T-cell (primary cell): ENCODE data around the gene CCDC157. TPM values are rescaled to one million over a fixed set of nuclear protein-coding genes. Genes with fewer than 3 reads are reported as not detected.

Experiments used
- ATAC-seq, 4 experiments: fragments of 200-7000 bp in 3 of 4; fragments of 150-1000 bp in 1 of 4; cut with Tn5 transposase; replicated peaks in 1 of 4; 1 replicate in 3 of 4; 2 replicates in 1 of 4; pipeline ENCODE4 v1.10.0; 2021; ENCODE audit warnings: moderate library complexity in 3 of 4, mild to moderate bottlenecking in 2 of 4, moderate number of reproducible peaks in 1 of 4
- CTCF ChIA-PET, 2 donors: fragments of 300-600 bp; sonication (Branson Sonifier 250); formaldehyde crosslinking; loops; one replicate each; lab custom pipeline; 2022; ENCODE audit warnings: antibody characterized with exemption in 2 of 2; lab: Charles Lee
- POLR2A ChIA-PET, 2 donors: fragments of 300-600 bp; sonication (Branson Sonifier 250); formaldehyde crosslinking; loops; one replicate each; lab custom pipeline; 2022; ENCODE audit warnings: antibody characterized with exemption in 2 of 2; lab: Charles Lee
- DNase-seq, 35 experiments: peaks; one replicate each; pipeline versions ENCODE4 v3.0.0 to v3.0.0-alpha.2; 2013 to 2023
- H3K27ac ChIP-seq: one replicate; pipeline ENCODE4 v1.5.1; 2013; ENCODE audit warnings: low read length
- H3K27me3 ChIP-seq, 2 experiments: replicated peaks in 1 of 2; 1 replicate in 1 of 2; 2 replicates in 1 of 2; pipeline versions ENCODE4 v1.6.1 to v1.7.0; 2013; ENCODE audit warnings: low read length in 1 of 2, mixed read lengths in 1 of 2; ENCODE audit not compliant: control insufficient read depth in 2 of 2, insufficient read depth in 2 of 2; ENCODE audit errors: extremely low read depth in 1 of 2
- H3K36me3 ChIP-seq, 2 donors: 1 replicate in 1 of 2; 2 replicates in 1 of 2; pipeline versions ENCODE4 v1.6.1 to v1.7.0; 2013; ENCODE audit warnings: low read length in 1 of 2; ENCODE audit not compliant: control insufficient read depth in 2 of 2, insufficient read depth in 1 of 2; ENCODE audit errors: extremely low read depth in 1 of 2
- H3K4me1 ChIP-seq, 2 experiments: 1 replicate in 1 of 2; 2 replicates in 1 of 2; pipeline versions ENCODE4 v1.6.1 to v1.7.0; 2013; ENCODE audit warnings: low read length in 2 of 2, mixed read lengths in 1 of 2; ENCODE audit not compliant: insufficient read depth in 2 of 2, control insufficient read depth in 1 of 2; ENCODE audit errors: extremely low read depth in 1 of 2
- H3K4me3 ChIP-seq, 2 donors: 1 replicate in 1 of 2; 2 replicates in 1 of 2; pipeline versions ENCODE4 v1.5.1 to v1.7.0; 2013; ENCODE audit warnings: mild to moderate bottlenecking in 2 of 2, low read length in 1 of 2, moderate library complexity in 1 of 2; ENCODE audit not compliant: control insufficient read depth in 1 of 2; ENCODE audit errors: extremely low read depth in 1 of 2
- H3K9me3 ChIP-seq: 2 replicates; pipeline ENCODE4 v1.7.0; 2013
- H3K27ac Mint-ChIP-seq, 2 donors: one replicate each; pipeline ENCODE4 v1.8.0; 2020 to 2021; ENCODE audit warnings: mild to moderate bottlenecking in 2 of 2, mixed read lengths in 2 of 2
- H3K27me3 Mint-ChIP-seq, 2 donors: one replicate each; pipeline ENCODE4 v1.8.0; 2021 to 2022; ENCODE audit warnings: mixed read lengths in 2 of 2
- H3K36me3 Mint-ChIP-seq: one replicate; pipeline ENCODE4 v1.8.0; 2021; ENCODE audit warnings: mixed read lengths
- H3K4me1 Mint-ChIP-seq, 3 donors: one replicate each; pipeline ENCODE4 v1.8.0; 2020 to 2022; ENCODE audit warnings: mixed read lengths in 3 of 3, mild to moderate bottlenecking in 1 of 3
- H3K4me3 Mint-ChIP-seq, 3 donors: one replicate each; pipeline ENCODE4 v1.8.0; 2020 to 2022; ENCODE audit warnings: mild to moderate bottlenecking in 3 of 3, mixed read lengths in 3 of 3, moderate library complexity in 3 of 3
- H3K9me3 Mint-ChIP-seq, 3 donors: one replicate each; pipeline ENCODE4 v1.8.0; 2020 to 2022; ENCODE audit warnings: mixed read lengths in 3 of 3
- WGBS: methylation state at CpG from one replicate; pipeline ENCODE4 v1.1.5; 2013; ENCODE audit warnings: missing lambda C conversion rate; ENCODE audit not compliant: insufficient coverage; 5-methylcytosine and 5-hydroxymethylcytosine counted together
- total RNA-seq, 35 experiments: library from RNA in 6 of 35; stranded (reverse) in 6 of 35; fragments of 120-200 nt in 1 of 35; gene quantifications; one replicate each; pipeline versions ENCODE4 v1.2.1 to v1.2.4 and lab custom pipeline; 2013 to 2026

Gene CCDC157
- total RNA-seq, 5 donors from 2014 or later (not counting 1 experiment from before 2014, with no cell fraction given) = 4.6 to 10.9 (median 5.1) TPM

DNA sequence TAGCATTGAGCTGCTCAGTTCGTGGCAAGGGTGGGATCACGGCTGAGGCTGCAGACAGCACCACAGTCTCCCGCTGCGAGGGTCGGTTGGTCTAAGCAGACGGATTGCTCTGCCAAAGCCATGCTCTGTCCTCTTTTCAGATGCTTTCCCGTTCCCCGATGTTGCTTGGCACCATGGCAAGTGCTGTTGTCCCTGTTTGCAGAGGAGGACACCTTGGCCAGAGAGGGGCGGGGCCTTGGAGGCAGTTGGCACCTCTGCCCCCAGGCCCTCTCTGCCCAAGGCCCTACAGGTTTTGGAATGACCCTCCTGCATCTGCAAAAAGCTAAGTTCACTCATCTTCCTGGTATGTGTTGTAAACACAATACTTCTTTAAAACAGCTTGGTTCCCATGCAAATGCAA is 11.6 kb downstream of the CCDC157 start:
- DNase-seq (no peak), ATAC-seq (no peak)
- H3K9me3 ChIP-seq = no peaks in the 10 kb centered on the region
- no peaks in the 10 kb centered on the region for H3K4me1 ChIP-seq
- H3K4me1 Mint-ChIP-seq = no peaks in the 10 kb centered on the region
- H3K36me3 Mint-ChIP-seq = peaks cover 10% of the 10 kb centered on the region
- H3K27ac ChIP-seq = no peak overlapping the region
- ChIA-PET POLR2A (no interaction called here), CTCF (interaction anchor here in 1 of 2 donors (0.6 kb wide), 1 partner anchor 37 kb away, joined by 3 read pairs; no protein-coding TSS in a partner anchor)
- no peaks in the 10 kb centered on the region for H3K9me3 Mint-ChIP-seq
- H3K36me3 ChIP-seq = peaks cover 0 to 6% of the 10 kb centered on the region in 2 donors
- no peak overlapping the region for H3K4me3 ChIP-seq
- no peaks in the 10 kb centered on the region for H3K27me3 Mint-ChIP-seq
- H3K4me3 Mint-ChIP-seq = no peak overlapping the region
- no peaks in the 10 kb centered on the region for H3K27me3 ChIP-seq
- WGBS = 91% methylated on average over 9 of the region's 9 CpGs
- H3K27ac Mint-ChIP-seq = no peak overlapping the region

DNA sequence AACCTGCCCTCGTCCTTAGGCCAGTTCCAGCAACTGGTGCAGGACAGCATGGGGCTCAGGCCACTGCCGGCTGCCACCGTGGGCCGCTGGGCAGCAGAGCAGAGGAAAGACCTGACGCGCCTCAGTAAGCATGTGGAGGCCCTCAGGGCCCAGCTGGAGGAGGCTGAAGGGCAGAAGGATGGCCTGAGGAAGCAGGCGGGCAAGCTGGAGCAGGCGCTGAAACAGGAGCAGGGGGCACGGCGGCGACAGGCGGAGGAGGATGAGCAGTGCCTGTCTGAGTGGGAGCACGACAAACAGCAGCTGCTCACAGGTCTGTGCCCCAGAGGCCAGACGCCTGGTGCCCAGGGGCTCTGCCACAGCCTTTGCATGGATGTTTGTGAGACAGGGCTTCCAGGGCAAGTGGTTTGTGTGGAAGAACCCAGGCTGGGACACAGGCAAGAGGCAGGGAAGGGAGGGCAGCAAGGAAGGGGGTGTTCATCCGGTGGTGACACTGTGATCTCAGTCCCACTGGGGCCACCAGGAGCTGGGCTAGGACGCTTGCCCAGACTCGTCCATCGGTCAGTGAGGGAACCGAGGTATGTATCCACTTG is 13.9 kb downstream of the CCDC157 start:
- no peaks in the 10 kb centered on the region for H3K9me3 ChIP-seq
- Mint-ChIP-seq H3K36me3 (peaks cover 6% of the 10 kb centered on the region), H3K4me3 (no peak overlapping the region), H3K27ac (no peak overlapping the region), H3K27me3 (no peaks in the 10 kb centered on the region), H3K4me1 (no peaks in the 10 kb centered on the region), H3K9me3 (no peaks in the 10 kb centered on the region)
- ATAC-seq (no peak), DNase-seq (no peak)
- 93% methylated on average over 19 of the region's 19 CpGs for WGBS
- H3K27ac ChIP-seq = no peak overlapping the region
- no peaks in the 10 kb centered on the region for H3K4me1 ChIP-seq
- no peak overlapping the region for H3K4me3 ChIP-seq
- POLR2A ChIA-PET = no interaction called here
- CTCF ChIA-PET = interaction anchor here in 1 of 2 donors (0.5 kb wide), 1 partner anchor 236 kb away, joined by 3 read pairs; the partner anchor contains the start of gene TCN2
- peaks cover 0 to 4% of the 10 kb centered on the region in 2 donors for H3K36me3 ChIP-seq
- H3K27me3 ChIP-seq = no peaks in the 10 kb centered on the region

DNA sequence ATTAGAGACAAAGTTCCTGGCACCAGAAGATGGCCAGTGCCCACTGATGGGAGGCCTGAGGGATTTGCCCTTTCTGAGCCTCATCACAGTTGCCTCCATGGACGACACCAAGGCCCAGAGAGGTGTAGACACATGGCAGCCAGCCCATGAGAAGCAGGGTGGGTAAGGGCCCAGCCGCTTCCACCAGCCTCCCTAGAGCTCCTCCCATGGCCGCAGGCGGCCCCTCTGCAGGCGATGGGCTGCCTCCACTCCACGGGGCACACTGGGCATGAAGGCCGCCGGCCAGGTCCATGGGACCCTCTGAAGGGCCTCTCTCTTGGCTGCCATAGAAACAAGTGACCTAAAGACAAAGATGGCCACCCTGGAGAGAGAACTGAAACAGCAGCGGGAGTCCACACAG is 14.5 kb downstream of the CCDC157 start:
- 98% methylated on average over 9 of the region's 9 CpGs for WGBS
- ChIA-PET CTCF (interaction anchor here (0.5 kb wide), 2 partner anchors 49 to 236 kb away, joined by 3 to 5 read pairs; partner anchors contain the start of gene TCN2 (in 1 of the 2)), POLR2A (no interaction called here)
- peaks cover 3% of the 10 kb centered on the region for H3K36me3 Mint-ChIP-seq
- no peak overlapping the region for H3K4me3 Mint-ChIP-seq
- H3K27ac ChIP-seq = no peak overlapping the region
- no peak for ATAC-seq
- no peaks in the 10 kb centered on the region for H3K36me3 ChIP-seq
- no peak overlapping the region for H3K27ac Mint-ChIP-seq
- no peak for DNase-seq
- no peaks in the 10 kb centered on the region for H3K9me3 Mint-ChIP-seq
- H3K27me3 ChIP-seq = no peaks in the 10 kb centered on the region
- H3K4me3 ChIP-seq = no peak overlapping the region
- no peaks in the 10 kb centered on the region for H3K9me3 ChIP-seq
- H3K4me1 ChIP-seq = no peaks in the 10 kb centered on the region
- H3K4me1 Mint-ChIP-seq = no peaks in the 10 kb centered on the region
- no peaks in the 10 kb centered on the region for H3K27me3 Mint-ChIP-seq

DNA sequence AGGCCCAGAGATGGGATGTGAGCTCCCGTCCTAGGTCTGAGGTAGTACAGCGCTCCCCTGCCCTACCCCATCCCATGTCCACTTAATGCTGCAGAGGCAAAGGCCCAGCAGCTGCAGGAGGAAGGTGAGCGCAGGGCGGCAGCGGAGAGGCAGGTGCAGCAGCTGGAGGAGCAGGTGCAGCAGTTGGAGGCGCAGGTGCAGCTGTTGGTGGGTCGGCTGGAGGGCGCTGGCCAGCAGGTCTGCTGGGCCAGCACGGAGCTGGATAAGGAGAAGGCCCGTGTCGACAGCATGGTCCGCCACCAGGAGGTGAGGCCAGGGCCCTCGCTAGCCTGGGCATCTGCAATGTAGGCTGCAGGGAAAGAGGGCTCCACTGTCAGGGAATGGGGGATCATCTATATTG is 15.2 kb downstream of the CCDC157 start:
- WGBS = 93% methylated on average over 13 of the region's 13 CpGs
- ChIA-PET POLR2A (no interaction called here), CTCF (interaction anchor here in 1 of 2 donors (0.5 kb wide), 1 partner anchor 50 kb away, joined by 5 read pairs; no protein-coding TSS in a partner anchor)

DNA sequence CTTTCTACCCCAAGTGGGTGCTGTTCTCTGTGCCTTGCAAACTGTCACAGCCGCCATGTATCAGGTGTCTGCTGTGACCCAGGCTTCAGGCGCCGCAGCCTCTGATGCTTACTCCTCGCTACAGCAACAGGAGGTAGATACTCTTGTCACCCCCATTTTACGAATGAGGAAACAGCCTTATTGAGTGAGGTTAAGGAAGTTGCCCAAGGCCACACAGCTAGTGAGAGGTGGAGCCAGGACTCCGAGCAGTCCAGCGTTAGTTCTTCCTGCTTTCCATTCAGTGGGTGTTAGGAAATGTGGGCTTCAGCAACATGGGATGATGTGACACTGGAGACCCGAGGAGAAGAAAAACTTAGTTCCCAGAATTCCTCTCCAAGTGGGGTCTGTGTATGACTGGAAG is 16.1 kb downstream of the CCDC157 start:
- no peak overlapping the region for H3K4me3 ChIP-seq
- 94% methylated on average over 5 of the region's 8 CpGs for WGBS
- DNase-seq (no peak), ATAC-seq (no peak)
- no peaks in the 10 kb centered on the region for H3K9me3 Mint-ChIP-seq
- CTCF ChIA-PET = no interaction called here
- no peaks in the 10 kb centered on the region for H3K4me1 ChIP-seq
- H3K27me3 Mint-ChIP-seq = no peaks in the 10 kb centered on the region
- no peak overlapping the region for H3K27ac Mint-ChIP-seq
- POLR2A ChIA-PET = no interaction called here
- H3K27ac ChIP-seq = no peak overlapping the region
- H3K36me3 Mint-ChIP-seq = no peaks in the 10 kb centered on the region
- no peaks in the 10 kb centered on the region for H3K4me1 Mint-ChIP-seq
- H3K9me3 ChIP-seq = no peaks in the 10 kb centered on the region
- no peaks in the 10 kb centered on the region for H3K27me3 ChIP-seq
- no peak overlapping the region for H3K4me3 Mint-ChIP-seq
- H3K36me3 ChIP-seq = no peaks in the 10 kb centered on the region

More for the DNA sequence above, 15.2 kb downstream of the CCDC157 start:
- Histone ChIP-seq H3K27me3 (no peaks in the 10 kb centered on the region), H3K4me1 (no peaks in the 10 kb centered on the region), H3K27ac (no peak overlapping the region), H3K9me3 (no peaks in the 10 kb centered on the region), H3K36me3 (no peaks in the 10 kb centered on the region), H3K4me3 (no peak overlapping the region)
- H3K36me3 Mint-ChIP-seq = no peaks in the 10 kb centered on the region
- H3K4me3 Mint-ChIP-seq = no peak overlapping the region
- H3K27ac Mint-ChIP-seq = no peak overlapping the region
- no peaks in the 10 kb centered on the region for H3K4me1 Mint-ChIP-seq
- DNase-seq = no peak
- no peaks in the 10 kb centered on the region for H3K27me3 Mint-ChIP-seq
- H3K9me3 Mint-ChIP-seq = no peaks in the 10 kb centered on the region
- ATAC-seq = no peak

DNA sequence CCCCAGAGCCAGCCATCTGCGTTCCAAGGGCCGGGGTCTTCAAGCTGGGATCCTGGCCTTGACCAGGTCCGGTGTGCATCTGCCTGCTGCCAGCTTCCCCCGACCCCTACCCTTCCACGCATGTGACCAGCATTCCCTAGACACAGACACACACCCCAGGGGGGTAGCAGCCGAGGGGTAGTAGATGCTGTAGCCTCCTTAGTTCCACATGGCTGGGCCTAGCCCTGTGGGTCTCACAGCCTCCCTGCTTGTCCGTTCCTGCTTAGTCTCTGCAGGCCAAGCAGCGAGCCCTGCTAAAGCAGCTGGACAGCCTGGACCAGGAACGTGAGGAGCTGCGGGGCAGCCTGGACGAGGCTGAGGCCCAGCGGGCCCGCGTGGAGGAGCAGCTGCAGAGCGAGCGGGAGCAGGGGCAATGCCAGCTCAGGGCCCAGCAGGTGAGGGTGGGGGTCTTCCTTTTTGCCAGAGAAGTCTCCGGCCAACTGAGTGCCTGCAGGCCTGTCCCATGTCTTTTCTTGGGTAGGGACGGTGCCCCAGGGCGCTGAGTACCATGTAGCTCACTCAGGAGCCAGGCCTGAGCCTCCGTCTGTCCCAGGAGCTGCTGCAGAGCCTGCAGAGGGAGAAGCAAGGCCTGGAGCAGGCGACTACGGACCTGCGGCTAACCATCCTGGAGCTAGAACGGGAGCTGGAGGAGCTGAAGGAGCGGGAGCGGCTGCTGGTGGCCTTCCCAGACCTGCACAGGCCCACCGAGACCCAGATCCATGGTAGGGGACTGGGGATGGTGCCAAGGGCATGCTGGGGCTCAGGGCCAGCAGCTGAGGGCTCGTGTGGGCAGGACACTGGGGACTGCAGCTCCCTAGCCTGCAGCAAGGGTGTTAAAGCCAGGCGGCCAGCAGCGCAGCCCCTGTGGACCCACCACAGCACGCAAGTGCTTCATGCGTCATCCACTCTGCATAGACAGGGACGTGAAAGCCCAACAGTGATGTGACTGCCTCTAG is 16.8 kb downstream of the CCDC157 start:
- Histone ChIP-seq H3K27ac (no peak overlapping the region), H3K27me3 (no peaks in the 10 kb centered on the region), H3K36me3 (no peaks in the 10 kb centered on the region), H3K9me3 (no peaks in the 10 kb centered on the region), H3K4me1 (no peaks in the 10 kb centered on the region), H3K4me3 (no peak overlapping the region)
- no peak for ATAC-seq
- Mint-ChIP-seq H3K36me3 (no peaks in the 10 kb centered on the region), H3K27me3 (no peaks in the 10 kb centered on the region), H3K4me3 (no peak overlapping the region), H3K27ac (no peak overlapping the region), H3K9me3 (no peaks in the 10 kb centered on the region), H3K4me1 (no peaks in the 10 kb centered on the region)
- WGBS = 90% methylated on average over 33 of the region's 33 CpGs
- no peak for DNase-seq
- CTCF ChIA-PET = no interaction called here
- POLR2A ChIA-PET = no interaction called here
